ENCODE data around the gene CD27.
"Not testable (repeated sequence)": the region's sequence is repeated elsewhere in the genome, so short reads cannot be mapped to it uniquely, and the experiment has no call there.

Gene CD27

DNA sequence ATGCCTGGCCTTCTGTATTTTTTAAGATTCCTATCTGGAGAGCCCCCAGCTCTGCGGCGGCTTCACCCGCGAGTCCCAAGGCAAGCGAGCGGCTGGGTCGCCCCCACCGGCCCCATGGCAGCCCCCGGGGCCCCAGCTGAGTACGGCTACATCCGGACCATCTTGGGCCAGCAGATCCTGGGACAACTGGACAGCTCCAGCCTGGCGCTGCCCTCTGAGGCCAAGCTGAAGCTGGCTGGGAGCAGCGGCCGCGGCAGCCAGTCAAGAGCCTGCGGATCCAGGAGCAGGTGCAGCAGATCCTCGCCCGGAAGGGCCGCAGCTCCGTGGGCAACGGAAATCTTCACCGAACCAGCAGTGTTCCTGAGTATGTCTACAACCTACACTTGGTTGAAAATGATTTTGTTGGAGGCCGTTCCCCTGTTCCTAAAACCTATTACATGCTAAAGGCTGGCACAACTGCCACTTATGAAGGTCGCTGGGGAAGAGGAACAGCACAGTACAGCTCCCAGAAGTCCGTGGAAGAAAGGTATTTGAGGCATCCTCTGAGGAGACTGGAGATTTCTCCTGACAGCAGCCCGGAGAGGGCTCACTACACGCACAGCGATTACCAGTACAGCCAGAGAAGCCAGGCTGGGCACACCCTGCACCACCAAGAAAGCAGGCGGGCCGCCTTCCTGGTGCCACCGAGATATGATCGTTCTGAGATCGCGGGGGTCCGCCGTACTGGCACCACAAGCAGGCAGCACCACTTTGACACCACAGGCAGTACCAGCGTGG is 33.0 kb downstream of the CD27 start:
- not testable (repeated sequence) for DNase-seq (ENCODE audit: low spot score in 2 of 2); ATAC-seq; H3K36me3 Mint-ChIP-seq; H3K4me1 Mint-ChIP-seq; H3K9me3 Mint-ChIP-seq; H3K4me3 Mint-ChIP-seq; H3K27ac Mint-ChIP-seq

- no peak for ATAC-seq
- H3K4me3 Mint-ChIP-seq = no peak overlapping the region
- H3K27ac Mint-ChIP-seq = no peak overlapping the region
- H3K4me1 Mint-ChIP-seq = no peaks in the 10 kb centered on the region
- H3K36me3 Mint-ChIP-seq = no peaks in the 10 kb centered on the region
- no peaks in the 10 kb centered on the region for H3K9me3 Mint-ChIP-seq
- DNase-seq (ENCODE audit: low spot score in 2 of 2) = no peak
Observed at GRCh38 chr12:6478416-6478815, 33.7 kb downstream of the CD27 start.

DNA sequence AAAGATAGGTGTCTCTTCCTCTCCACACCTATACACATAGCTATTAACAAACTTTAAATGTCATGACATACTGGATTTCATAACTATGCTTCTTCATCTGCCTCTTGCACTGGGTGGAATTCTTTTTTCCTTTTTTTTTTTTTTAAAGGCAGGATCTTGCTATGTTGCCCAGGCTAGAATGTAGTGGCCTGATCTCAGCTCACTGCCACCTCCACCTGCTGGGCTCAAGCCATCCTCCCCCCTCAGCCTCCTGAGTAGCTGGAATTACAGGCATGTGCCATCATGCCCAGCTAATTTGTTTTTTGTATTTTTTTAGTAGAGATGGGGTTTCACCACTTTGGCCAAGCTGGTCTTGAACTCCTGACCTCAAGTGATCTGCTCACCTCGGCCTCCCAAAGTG is 43.5 kb downstream of the CD27 start:
- Mint-ChIP-seq H3K9me3 (no peaks in the 10 kb centered on the region), H3K4me3 (no peak overlapping the region), H3K4me1 (peaks cover 8% of the 10 kb centered on the region), H3K27ac (no peak overlapping the region), H3K36me3 (peaks cover 18% of the 10 kb centered on the region)
- ATAC-seq (no peak), DNase-seq (ENCODE audit: low spot score in 2 of 2) (no peak)

GRCh38 chr12:6489449-6489848 is 44.7 kb downstream of the CD27 start:
- H3K9me3 Mint-ChIP-seq = no peaks in the 10 kb centered on the region
- H3K4me1 Mint-ChIP-seq = peaks cover 9% of the 10 kb centered on the region
- H3K4me3 Mint-ChIP-seq = no peak overlapping the region
- ATAC-seq (no peak), DNase-seq (ENCODE audit: low spot score in 2 of 2) (no peak)
- H3K36me3 Mint-ChIP-seq = peaks cover 18% of the 10 kb centered on the region
- H3K27ac Mint-ChIP-seq = no peak overlapping the region

GRCh38 chr12:6490673-6491072 is 45.9 kb downstream of the CD27 start:
- ATAC-seq; H3K27ac Mint-ChIP-seq; DNase-seq (ENCODE audit: low spot score in 2 of 2); H3K4me3 Mint-ChIP-seq; H3K9me3 Mint-ChIP-seq: not testable (repeated sequence)
- Mint-ChIP-seq H3K36me3 (peaks cover 18% of the 10 kb centered on the region), H3K4me1 (peaks cover 20% of the 10 kb centered on the region)

GRCh38 chr12:6492838-6493496 is 48.2 kb downstream of the CD27 start, which contains the start of gene MRPL51:
Gene MRPL51, minus strand, starts transcription at chr12:6493262. Its CDS starts 126 bp downstream, at chr12:6493136.
- H3K36me3 Mint-ChIP-seq = peaks cover 18% of the 10 kb centered on the region
- H3K4me1 Mint-ChIP-seq = peaks cover 27% of the 10 kb centered on the region
- peak; percentile 87 for ATAC-seq
- peak within 1 kb of the TSS; percentile 88 for H3K4me3 Mint-ChIP-seq
- H3K27ac Mint-ChIP-seq = peak within 1 kb of the TSS; percentile 98
- no peaks in the 10 kb centered on the region for H3K9me3 Mint-ChIP-seq
- peak; percentile 97 to 98 for DNase-seq (ENCODE audit: low spot score in 2 of 2)

GRCh38 chr12:6493497-6494257 is 48.9 kb downstream of the CD27 start, which contains the start of gene NCAPD2:
Gene NCAPD2, plus strand, starts transcription at chr12:6494102. Its CDS starts 997 bp downstream, at chr12:6495099.
- Mint-ChIP-seq H3K9me3 (no peaks in the 10 kb centered on the region), H3K27ac (peak within 1 kb of the TSS; percentile 98), H3K4me3 (peak within 1 kb of the TSS; percentile 88), H3K4me1 (peaks cover 27% of the 10 kb centered on the region), H3K36me3 (peaks cover 18% of the 10 kb centered on the region)
- peak; percentile 86 to 95 for DNase-seq (ENCODE audit: low spot score in 2 of 2)
- peak; percentile 92 for ATAC-seq

GRCh38 chr12:6494258-6494743 is 49.5 kb downstream of the CD27 start:
- H3K4me1 Mint-ChIP-seq = peaks cover 27% of the 10 kb centered on the region
- H3K36me3 Mint-ChIP-seq = peaks cover 18% of the 10 kb centered on the region
- peak; percentile 55 for ATAC-seq

GRCh38 chr12:6494968-6495367 is 50.2 kb downstream of the CD27 start:
- Mint-ChIP-seq H3K4me3 (peak overlapping the region; percentile 88), H3K27ac (peak overlapping the region; percentile 98), H3K36me3 (peaks cover 18% of the 10 kb centered on the region), H3K4me1 (peaks cover 27% of the 10 kb centered on the region), H3K9me3 (no peaks in the 10 kb centered on the region)
- ATAC-seq (no peak), DNase-seq (ENCODE audit: low spot score in 2 of 2) (no peak)

More at GRCh38 chr12:6494258-6494743, 49.5 kb downstream of the CD27 start:
- DNase-seq (ENCODE audit: low spot score in 2 of 2) = no peak
- Mint-ChIP-seq H3K9me3 (no peaks in the 10 kb centered on the region), H3K4me3 (peak overlapping the region; percentile 88), H3K27ac (peak overlapping the region; percentile 98)

- H3K4me1 Mint-ChIP-seq = peaks cover 22% of the 10 kb centered on the region
- H3K27ac Mint-ChIP-seq; H3K4me3 Mint-ChIP-seq; DNase-seq (ENCODE audit: low spot score in 2 of 2); ATAC-seq; H3K36me3 Mint-ChIP-seq; H3K9me3 Mint-ChIP-seq: not testable (repeated sequence)
Observed at GRCh38 chr12:6497291-6497690, 52.5 kb downstream of the CD27 start.

- no peak for DNase-seq (ENCODE audit: low spot score in 2 of 2)
- Mint-ChIP-seq H3K4me1 (peaks cover 8% of the 10 kb centered on the region), H3K4me3 (no peak overlapping the region), H3K9me3 (no peaks in the 10 kb centered on the region), H3K36me3 (peaks cover 14% of the 10 kb centered on the region), H3K27ac (no peak overlapping the region)
- no peak for ATAC-seq
Observed at GRCh38 chr12:6500466-6500865, 55.7 kb downstream of the CD27 start.
